Stimulated activated CD4-positive, alpha-beta T cell treated with anti-CD3 and anti-CD28 coated beads, TNF-alpha, amount 100 ng/mL, for 1 hour (primary cell): ENCODE results near the gene SCUBE1.

ENCODE experiments used
- DNase-seq, 3 donors: peaks; one replicate each; pipeline ENCODE4 v3.0.0-alpha.2; 2020; ENCODE audit warnings: low read depth in 3 of 3, low spot score in 1 of 3

Gene SCUBE1

DNA sequence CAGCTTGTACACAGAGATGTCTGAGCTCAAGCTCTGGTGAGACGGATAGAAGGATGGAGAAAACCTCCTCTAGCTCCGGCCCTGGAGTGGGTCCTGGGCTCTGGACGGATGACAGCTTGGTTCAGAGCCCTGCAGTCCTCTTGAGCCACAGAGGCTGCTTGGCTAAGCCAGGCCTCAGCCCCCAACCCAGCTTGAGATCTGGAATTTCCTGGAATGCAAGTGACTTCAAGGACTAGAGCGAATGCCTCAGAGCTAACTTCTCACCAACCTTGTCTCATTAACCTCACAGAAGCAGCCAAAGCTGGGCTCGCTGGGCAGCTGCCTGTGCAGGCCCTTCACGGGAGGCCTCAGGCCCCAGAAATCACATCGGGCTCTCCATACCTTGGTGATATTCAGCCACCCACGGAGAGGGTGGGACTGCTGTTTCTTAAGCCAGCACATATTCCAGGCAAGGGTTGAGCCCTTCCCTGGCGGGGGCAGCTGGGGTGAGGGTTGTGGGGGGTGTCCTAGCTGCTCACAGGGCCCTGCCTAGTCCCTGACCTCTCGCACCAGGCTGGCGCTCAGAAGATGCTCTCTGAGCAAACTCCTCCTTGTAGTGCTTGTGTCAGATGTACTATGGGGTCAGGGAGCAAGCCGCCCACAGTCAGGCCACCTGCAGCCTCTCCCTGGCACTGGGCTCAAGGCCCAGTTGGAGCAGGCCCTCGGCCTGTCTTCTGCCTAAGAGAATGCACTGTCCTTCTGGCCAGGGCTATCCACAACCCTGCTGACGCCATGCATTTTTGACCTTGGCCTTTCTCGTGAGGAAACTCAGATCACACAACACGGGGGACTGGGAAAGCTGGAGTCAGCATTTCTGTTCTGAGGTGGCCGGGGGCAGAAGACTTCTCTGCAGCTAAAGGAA lies 82.6 kb downstream of the SCUBE1 start:
- DNase-seq = no peak

GRCh38 chr22:43257961-43258360 lies 85.2 kb downstream of the SCUBE1 start:
- DNase-seq = no peak

- no peak for DNase-seq
These were observed 85.6 kb downstream of the SCUBE1 start for GRCh38 chr22:43257549-43257948.

DNA sequence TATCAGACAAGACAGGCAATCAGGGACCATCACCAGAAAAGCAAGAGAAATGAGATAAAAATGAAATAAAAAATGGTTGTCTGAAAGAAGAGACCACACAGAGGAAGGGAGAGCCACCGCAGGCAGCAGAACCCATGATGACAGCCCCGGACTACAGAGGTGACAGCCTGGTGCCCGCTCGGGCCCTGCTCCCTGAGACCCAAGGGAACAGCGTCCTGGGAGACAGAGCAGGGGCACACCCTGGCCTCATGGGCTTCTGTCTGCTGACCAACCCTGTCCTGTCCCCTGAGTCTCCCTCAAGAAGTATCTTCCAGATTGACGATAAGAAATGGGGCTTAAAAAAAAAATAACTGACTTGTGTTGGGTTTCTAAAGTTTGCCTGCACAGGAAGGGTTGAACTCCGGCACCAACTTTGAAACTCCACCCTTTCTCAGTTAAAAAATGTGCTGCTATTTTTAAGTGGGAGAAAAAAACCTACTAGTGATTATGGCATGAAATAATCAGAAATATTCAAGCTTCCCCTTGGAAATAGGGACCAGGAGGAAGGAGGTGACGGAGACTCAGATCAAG lies 86.1 kb downstream of the SCUBE1 start:
- DNase-seq = no peak

- DNase-seq = no peak
These were observed 86.6 kb downstream of the SCUBE1 start for GRCh38 chr22:43256569-43256968.

DNA sequence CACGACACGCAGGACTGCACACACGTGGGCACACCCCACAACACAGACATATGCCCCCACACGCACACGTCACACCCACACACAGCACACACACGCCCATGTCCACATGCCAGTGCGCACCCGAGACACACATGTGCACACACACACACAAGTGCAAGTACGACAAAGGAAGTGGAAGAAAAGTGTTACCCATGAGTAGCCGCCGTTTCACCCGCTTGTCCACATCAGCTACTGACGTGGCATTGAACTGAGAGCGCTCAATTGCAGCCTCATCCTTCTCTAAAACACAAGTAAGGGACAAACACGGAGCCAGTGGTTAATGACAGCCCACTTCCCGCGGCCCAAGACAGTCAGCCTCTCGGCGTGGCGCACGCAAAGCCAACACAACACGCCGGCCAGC lies 87.9 kb downstream of the SCUBE1 start:
- no peak for DNase-seq

GRCh38 chr22:43253839-43254238 lies 89.3 kb downstream of the SCUBE1 start:
- no peak for DNase-seq

DNA sequence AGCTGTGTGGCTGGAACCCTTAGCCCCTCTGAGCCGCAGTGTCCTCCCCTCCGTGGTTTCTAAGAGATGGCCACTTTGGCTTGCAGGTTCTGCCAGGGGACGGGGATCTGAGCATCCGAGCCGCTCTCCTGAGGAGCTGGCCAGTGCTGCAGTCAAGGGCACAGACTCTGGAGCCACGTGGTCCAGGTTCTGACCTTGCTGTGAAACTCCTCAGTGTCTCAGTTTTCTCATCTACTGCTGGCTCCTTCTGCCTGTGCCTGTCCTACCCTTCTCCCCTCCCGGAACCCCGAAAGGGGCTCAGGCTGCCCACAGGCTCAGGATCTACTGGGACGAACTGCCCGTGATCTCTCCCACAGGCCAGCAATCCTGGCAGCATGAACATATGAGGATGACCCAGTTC lies 90.9 kb downstream of the SCUBE1 start:
- no peak for DNase-seq

- DNase-seq = no peak
These were observed 93.2 kb downstream of the SCUBE1 start for GRCh38 chr22:43249789-43250471.

GRCh38 chr22:43247546-43248260 lies 95.5 kb downstream of the SCUBE1 start:
- no peak for DNase-seq

DNA sequence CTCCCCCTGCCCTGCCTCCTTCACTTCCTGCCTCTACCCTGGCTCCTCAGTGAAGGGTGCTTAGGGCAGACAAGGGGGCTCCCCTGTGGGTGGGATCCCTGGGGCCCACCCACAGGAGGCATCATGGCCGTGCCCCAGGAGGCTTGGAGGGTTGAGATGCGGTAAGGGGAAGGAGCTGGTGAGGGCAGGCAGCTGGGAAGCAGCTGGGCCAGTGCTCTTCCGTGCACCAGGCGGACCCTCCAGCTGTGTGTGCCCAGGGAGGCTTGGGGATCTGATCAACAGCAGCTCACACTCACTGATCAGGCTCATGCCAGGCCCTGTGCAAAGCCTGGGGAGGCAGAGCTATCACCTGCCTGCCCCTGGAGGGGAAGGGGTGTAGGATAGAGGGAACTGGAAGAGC lies 97.0 kb downstream of the SCUBE1 start:
- no peak for DNase-seq

- DNase-seq = no peak
These were observed 97.5 kb downstream of the SCUBE1 start for GRCh38 chr22:43245717-43246116.

- no peak for DNase-seq
These were observed 98.2 kb downstream of the SCUBE1 start for GRCh38 chr22:43244803-43245527.

GRCh38 chr22:43244402-43244801 lies 98.8 kb downstream of the SCUBE1 start:
- DNase-seq = no peak

DNA sequence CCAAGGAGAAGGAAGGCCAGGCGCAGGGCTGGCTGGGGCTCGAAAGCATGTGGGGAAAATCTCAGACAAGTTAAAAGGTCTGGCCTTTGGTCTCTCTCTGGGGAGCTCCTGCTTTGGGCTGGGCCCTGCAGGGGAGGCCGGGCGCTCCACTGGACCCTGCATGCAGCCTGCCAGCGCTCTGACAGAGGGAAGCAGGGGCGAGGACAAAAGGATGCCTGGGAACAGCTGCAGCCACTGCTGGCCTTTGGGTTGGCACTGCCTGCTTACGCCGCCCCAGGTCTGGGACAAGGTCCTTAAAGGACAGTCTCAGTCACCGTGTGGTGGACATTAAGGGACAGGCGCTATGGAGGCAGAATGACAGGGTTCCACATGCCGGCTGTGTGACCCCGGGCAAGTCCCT lies 99.8 kb downstream of the SCUBE1 start:
- DNase-seq = no peak

GRCh38 chr22:43242627-43243026 lies 100.5 kb downstream of the SCUBE1 start:
- DNase-seq = no peak

DNA sequence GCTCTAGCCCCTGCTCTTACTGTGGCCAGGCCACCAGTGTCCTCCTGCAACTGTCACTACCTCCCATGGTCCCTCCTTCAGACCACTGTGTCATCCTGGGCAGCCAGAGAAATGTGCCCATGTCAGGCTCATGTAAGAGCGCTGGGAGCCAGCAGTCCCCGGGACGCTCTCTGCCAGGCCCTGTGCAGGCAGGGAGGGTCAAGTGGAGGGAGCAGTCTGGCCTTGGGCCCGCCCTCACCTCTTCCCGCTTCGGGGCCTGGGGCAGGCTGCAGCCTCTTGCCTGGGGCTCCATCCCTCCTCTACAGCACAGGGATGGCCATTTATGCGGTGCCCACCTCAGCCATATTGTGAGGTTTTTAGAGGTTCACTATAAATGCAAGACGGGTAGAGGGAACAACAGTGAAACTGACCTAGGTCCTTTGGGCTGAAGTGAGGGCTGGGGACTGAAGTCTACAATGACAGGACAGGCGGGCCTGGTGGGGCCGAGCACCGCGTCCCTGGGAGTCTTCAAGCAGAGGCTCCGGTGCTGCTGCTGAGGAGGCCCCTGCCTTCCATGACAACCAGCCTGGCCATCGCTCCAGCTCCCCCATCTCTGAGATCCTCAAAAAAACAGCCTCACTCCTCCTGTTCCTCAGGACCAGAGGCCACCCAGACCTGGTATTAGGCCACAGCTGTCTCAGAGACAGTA lies 101.3 kb downstream of the SCUBE1 start:
- no peak for DNase-seq

- DNase-seq = no peak
These were observed 102.0 kb downstream of the SCUBE1 start for GRCh38 chr22:43241138-43241597.

- DNase-seq = no peak
These were observed 102.6 kb downstream of the SCUBE1 start for GRCh38 chr22:43240614-43241013.

GRCh38 chr22:43239956-43240355 lies 103.2 kb downstream of the SCUBE1 start:
- no peak for DNase-seq
